Epithelial cell of esophagus (primary cell): Measurements from ENCODE around the gene NSF.

ENCODE experiments used
- DNase-seq: peaks from one replicate; pipeline ENCODE4 v3.0.0; 2010; ENCODE audit warnings: low read depth
- H3K4me3 ChIP-seq: 2 replicates; pipeline ENCODE4 v1.5.1; 2011; ENCODE audit warnings: mild to moderate bottlenecking, low read length, control low read depth
- TF ChIP-seq, protein P1 (sequence below): IDR thresholded peaks from 2 replicates; pipeline ENCODE4 v1.5.1; 2011; ENCODE audit warnings: low read depth, mild to moderate bottlenecking, low read length, control low read depth, inconsistent platforms; ENCODE audit not compliant: insufficient read depth; ENCODE audit errors: missing control alignments

Gene NSF

DNA sequence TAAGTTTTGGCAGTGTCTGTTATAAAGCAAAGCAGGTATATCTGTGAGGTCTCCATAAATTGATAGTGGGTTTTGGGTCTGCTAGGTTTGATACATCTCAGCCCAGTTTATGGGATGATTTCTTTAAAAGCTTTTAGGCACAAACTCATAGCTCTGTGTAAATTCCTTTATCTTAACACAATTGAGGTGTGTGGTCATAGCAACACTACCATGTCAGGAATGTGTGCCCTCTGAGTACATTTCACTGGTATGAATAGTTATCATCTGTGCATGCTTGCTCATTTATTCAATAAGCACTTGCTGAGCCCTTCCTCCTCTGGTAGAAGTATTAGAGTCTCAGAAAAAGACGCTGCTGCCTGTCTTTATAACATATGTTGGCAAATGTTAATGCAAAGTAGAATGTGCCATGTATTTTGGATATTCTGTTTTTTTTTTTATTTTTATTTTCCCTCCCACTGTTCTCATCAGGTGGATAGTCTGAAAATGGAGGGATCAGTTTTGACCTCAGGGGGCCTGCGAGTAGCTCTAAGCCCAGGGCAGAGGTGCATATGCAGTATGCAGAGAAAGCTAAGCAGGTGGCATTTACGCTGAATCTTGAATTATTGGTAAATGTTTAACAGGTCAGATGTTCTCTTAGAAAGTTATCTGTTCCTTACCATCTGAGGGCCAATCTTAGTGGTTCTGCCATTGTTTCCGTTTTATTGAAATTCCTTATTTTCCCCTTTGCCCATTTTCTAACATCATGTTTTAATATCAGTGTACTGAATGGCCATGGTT, 137.3 kb downstream of the NSF start:
- TF ChIP-seq, protein P1, sequence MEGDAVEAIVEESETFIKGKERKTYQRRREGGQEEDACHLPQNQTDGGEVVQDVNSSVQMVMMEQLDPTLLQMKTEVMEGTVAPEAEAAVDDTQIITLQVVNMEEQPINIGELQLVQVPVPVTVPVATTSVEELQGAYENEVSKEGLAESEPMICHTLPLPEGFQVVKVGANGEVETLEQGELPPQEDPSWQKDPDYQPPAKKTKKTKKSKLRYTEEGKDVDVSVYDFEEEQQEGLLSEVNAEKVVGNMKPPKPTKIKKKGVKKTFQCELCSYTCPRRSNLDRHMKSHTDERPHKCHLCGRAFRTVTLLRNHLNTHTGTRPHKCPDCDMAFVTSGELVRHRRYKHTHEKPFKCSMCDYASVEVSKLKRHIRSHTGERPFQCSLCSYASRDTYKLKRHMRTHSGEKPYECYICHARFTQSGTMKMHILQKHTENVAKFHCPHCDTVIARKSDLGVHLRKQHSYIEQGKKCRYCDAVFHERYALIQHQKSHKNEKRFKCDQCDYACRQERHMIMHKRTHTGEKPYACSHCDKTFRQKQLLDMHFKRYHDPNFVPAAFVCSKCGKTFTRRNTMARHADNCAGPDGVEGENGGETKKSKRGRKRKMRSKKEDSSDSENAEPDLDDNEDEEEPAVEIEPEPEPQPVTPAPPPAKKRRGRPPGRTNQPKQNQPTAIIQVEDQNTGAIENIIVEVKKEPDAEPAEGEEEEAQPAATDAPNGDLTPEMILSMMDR: no peak
- H3K4me3 ChIP-seq: no peak overlapping the region
- peak; percentile 88 for DNase-seq

DNA sequence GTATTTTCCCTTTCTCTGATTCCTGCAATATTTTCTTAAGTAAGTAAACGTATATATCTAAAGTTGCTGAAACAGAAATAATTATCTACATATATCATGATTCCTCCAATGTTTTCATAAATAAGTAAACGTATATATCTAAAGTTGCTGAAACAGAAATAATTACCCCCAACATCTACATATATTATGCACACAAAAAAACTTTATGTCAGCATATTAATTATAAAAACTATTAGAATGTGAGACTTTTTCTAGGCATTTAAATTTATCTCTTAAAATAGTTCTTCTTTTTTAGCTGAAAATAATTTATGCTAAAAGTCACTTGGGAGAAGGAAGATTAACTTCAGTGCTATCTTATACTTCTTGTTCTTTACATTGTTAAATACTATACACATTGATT, 139.6 kb downstream of the NSF start:
- no peak overlapping the region for H3K4me3 ChIP-seq
- TF ChIP-seq, protein P1: no peak
- DNase-seq: no peak

DNA sequence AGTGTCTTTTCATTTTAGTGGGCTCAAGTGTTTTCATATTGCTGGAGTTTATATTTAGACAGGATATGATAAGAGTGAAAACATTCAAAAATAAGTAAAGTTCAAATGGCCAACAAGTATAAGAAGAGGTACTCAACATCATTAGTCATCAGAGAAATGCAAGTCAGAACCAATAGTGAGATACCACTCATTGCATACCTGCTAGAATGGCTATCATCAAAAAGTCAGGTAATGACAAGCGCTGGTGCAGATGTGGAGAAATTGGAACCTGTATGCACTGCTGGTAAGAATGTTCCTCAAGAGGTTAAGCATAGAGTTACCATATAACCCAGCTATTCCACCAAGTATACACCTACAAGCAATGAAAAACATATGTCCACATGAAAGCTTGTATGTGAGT, 140.2 kb downstream of the NSF start:
- TF ChIP-seq, protein P1: no peak
- no peak overlapping the region for H3K4me3 ChIP-seq
- peak; percentile 84 for DNase-seq

DNA sequence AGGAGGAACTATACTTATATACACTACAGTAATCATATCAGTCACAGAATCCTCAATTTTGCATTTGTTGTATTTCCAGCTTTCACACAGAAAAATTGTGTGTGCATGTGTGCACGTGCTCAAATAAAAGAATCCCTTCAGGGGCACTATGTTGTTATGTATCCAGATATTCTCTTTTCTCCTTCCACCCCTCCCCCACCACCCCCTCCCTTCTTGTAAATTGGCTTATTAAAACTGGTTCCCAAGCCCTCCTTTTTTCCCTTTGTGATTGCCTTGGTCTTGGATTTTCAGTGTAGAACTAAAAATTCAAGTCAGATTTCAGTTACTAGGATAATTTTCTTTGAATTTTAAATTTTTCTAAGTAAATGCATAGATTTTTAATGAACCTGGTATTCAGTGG, 141.7 kb downstream of the NSF start:
- H3K4me3 ChIP-seq: no peak overlapping the region

DNA sequence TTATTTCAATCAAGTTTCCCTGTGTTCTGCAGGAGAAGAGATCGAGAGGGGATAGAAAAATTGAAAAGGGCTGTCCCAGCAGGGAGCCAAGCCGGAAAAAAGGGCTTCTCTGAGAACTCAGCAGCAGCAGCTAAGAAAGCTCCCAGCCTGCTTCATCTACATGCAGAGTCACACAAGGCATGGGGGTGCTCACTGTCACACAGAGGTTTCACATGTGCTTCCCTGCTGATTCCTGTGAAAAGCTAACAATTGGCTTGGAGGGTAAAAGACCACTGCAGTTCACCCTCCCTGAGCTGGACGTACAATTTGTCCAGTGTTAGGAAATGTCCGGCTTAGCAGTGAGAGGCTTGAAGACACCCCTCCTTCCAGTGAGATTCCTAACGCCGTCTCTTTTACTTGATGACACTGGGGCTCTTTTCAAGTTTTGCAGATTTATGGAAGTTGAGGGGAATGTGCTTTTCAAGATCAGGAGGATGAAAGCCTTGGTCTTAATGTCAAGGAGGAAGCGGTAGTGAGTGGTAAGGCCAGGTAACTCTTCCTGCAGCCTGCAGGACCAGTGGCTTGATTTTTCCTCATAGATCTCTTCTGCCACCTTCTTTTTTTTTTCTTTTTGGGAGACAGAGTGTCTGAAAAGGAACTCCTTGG, 142.4 kb downstream of the NSF start:
- DNase-seq: no peak
- TF ChIP-seq, protein P1: no peak
- no peak overlapping the region for H3K4me3 ChIP-seq

More for the DNA sequence above, 141.7 kb downstream of the NSF start:
- TF ChIP-seq, protein P1: no peak
- DNase-seq: no peak

DNA sequence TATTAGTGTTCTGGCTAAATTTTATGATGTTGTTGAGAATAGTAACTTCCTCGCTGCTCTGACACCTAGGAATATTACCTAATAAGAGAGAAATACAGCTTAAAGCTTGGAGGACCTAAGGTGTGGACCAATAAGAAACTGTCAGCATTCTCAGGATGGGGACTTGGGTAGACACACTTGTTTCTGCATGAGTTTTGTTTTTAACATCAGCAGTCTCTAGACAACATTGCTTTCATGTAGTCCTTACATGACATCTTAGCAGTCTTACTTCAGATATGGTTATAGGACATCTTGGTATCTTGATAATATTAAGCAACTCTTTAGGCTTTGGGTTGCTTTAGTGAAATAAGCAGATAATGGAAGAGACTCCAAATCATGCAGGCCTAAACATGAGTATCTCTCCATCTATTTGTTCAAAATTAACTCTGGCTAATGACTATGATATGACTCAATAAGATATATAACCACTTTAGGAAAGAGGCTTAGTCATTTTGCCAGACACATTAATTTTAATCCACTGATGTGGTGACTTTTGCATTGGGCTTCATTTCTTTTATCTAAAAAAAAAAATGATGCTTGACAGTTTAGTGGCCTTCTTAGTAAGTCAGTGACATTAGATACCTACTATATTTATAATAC, 143.5 kb downstream of the NSF start:
- H3K4me3 ChIP-seq: no peak overlapping the region
- peak; percentile 74 for DNase-seq
- TF ChIP-seq, protein P1: no peak

DNA sequence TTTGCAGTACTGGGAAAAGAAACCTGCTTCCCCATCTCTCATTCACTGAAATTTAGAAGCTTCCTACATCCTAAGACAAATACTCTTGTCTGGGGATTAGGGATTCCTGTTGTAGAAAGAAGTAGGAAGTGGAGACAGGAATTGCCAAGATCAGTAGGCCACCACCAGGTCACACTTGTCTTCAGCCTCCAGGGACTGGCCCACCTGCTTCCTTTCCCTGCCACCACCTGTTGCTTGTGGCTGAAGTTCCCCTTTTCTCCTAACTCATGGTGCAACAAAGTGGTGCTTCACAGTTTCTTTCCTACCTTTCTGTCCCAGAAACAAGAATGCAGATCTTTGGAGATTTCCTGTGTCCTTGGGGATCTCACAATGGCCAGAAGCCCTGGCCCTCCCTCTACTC, 145.6 kb downstream of the NSF start:
- no peak for DNase-seq
- no peak overlapping the region for H3K4me3 ChIP-seq
- TF ChIP-seq, protein P1: no peak
